K562 (cell line): ENCODE measurements around the gene CD22.

Experiments used
- ETS2 ChIP-seq: IDR thresholded peaks from 2 replicates; pipeline ENCODE4 v1.6.1; 2016; ENCODE audit warnings: borderline replicate concordance, missing genetic modification characterization, mild to moderate bottlenecking, moderate library complexity, missing compliant biosample characterization; ENCODE audit not compliant: poor library complexity, severe bottlenecking
- MLLT1 ChIP-seq, 2 experiments: fragments of 450-650 bp; IDR thresholded peaks; 2 replicates each; pipeline ENCODE4 v1.6.1; 2016
- NFE2 ChIP-seq: IDR thresholded peaks from 2 replicates; pipeline ENCODE4 v1.6.1; 2014; ENCODE audit warnings: antibody characterized with exemption, low read depth
- ZBTB17 ChIP-seq: fragments of 450-650 bp; formaldehyde crosslinking; IDR thresholded peaks from 2 replicates; pipeline ENCODE4 v1.4.0; 2020; ENCODE audit warnings: mild to moderate bottlenecking
- ZNF512 ChIP-seq: IDR thresholded peaks from 2 replicates; pipeline ENCODE4 v1.6.1; 2016; ENCODE audit warnings: missing genetic modification characterization, missing compliant biosample characterization
- ZNF780A ChIP-seq: fragments of 250-450 bp; sonication (Bioruptor Pico); IDR thresholded peaks from 2 replicates; pipeline ENCODE4 v1.5.0; 2021; ENCODE audit warnings: mild to moderate bottlenecking
- ZSCAN29 ChIP-seq: fragments of 450-650 bp; IDR thresholded peaks from 2 replicates; pipeline ENCODE4 v1.6.1; 2017

GRCh38 chr19:35279374-35279773, 49.6 kb upstream of the CD22 start:
- TF ChIP-seq MLLT1 (IDR thresholded peaks at IDR 0.05): no peak
- TF ChIP-seq ZBTB17 (CRISPR knock-in tag): no peak
- TF ChIP-seq NFE2: no peak
- no peak for TF ChIP-seq ZNF780A (CRISPR knock-in tag)
- no peak for TF ChIP-seq ETS2 (tag)
- TF ChIP-seq ZNF512 (tag): no peak
- no peak for TF ChIP-seq ZSCAN29
